ENCODE data around the gene HPS5. TPM values are rescaled to one million over a fixed set of nuclear protein-coding genes. Genes with fewer than 3 reads are reported as not detected.
"Not testable (repeated sequence)": the region's sequence is repeated elsewhere in the genome, so short reads cannot be mapped to it uniquely, and the experiment has no call there.

Gene HPS5
- polyA plus RNA-seq, 1 donor (not counting 4 experiments of a cell fraction or from before 2014, with no cell fraction given), result 20.9 TPM

DNA sequence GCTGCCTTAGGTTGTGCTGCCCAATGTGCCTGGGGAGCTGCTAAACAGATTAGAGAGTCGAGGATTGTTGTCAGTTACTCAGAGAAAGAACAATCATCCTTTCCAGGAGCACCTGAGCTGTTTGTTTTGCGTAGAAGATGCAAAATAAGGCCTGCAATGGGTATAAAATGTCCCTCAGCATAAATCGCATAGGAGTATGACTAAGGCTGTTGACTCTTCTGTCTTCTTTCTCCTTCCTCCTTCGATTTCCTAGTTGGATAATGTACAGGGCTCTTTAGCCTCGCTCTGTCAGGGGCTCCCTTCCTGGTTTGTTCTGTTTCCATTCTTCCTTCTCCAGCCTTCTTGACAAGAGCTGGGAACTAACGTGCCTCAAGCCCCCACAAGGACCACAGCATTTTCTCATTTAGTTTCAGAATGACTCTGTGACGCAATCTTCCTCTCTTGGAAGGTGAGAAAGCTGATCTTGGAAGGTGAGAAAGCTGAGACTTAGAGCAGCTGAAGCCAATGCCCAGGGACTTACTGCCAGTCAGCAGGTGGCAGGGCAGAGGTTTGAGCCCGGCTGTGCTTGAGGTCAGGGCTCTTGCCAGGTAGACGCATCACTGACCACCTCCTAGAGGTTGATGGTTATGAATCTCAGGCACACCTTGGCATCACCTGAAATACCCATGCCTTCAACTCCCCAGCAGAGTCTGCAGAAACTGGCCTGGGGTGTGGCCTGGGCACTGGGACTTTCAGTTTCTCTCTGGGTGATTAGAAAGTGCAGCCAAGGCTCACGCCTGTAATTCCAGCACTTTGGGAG, 54.4 kb downstream of the HPS5 start:
- DNase-seq (ENCODE audit: low read depth, low spot score); H3K79me2 ChIP-seq (ENCODE audit: control insufficient read depth, insufficient read depth, low read length); H3K4me1 ChIP-seq (ENCODE audit: control insufficient read depth, extremely low read depth, insufficient read depth, low read length); H3K27me3 ChIP-seq (ENCODE audit: control insufficient read depth, extremely low read depth, insufficient read depth, low read length); H3K9me3 ChIP-seq (ENCODE audit: control insufficient read depth, low read depth, low read length); H4K20me1 ChIP-seq (ENCODE audit: control insufficient read depth, extremely low read depth, insufficient read depth, low read length); FAIRE-seq; H3K27ac ChIP-seq (ENCODE audit: control insufficient read depth, insufficient read depth, low read length); H3K4me3 ChIP-seq (ENCODE audit: control insufficient read depth in 2 of 3, extremely low read depth in 1 of 3, insufficient read depth in 2 of 3, low read depth in 1 of 3, low read length in 3 of 3); H2AFZ ChIP-seq (ENCODE audit: control insufficient read depth, low read length); dilution Hi-C loops (cut with MboI; ENCODE audit: extremely low pct_ligation_motif_present, low sequenced_read_pairs); H3K9me1 ChIP-seq (ENCODE audit: control insufficient read depth, extremely low read depth, insufficient read depth, low read length); H3K9ac ChIP-seq (ENCODE audit: control insufficient read depth, extremely low read depth, insufficient read depth, low read length); H3K36me3 ChIP-seq (ENCODE audit: control insufficient read depth in 2 of 2, extremely low read depth in 1 of 2, insufficient read depth in 2 of 2, low read length in 2 of 2); H3K4me2 ChIP-seq (ENCODE audit: control insufficient read depth, extremely low read depth, insufficient read depth, low read depth, low read length): not testable (repeated sequence)

DNA sequence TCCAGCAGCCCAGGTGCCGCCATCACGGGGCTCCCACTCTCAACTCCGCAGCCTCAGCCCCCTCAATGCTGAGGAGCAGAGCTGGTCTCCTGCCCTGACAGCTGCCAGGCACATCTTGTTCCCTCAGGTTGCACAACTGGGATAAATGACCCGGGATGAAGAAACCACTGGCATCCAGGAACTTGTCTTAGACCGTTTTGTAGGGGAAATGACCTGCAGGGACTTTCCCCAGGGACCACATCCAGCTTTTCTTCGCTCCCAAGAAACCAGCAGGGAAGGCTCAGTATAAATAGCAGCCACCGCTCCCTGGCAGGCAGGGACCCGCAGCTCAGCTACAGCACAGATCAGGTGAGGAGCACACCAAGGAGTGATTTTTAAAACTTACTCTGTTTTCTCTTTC, 56.0 kb downstream of the HPS5 start, which contains the start of gene SAA1:
Gene SAA1, plus strand, starts transcription at position 316 of the 400 bp plus-strand sequence. CDS start 624 bp downstream, outside the sequence.
- dilution Hi-C loops (cut with MboI; ENCODE audit: extremely low pct_ligation_motif_present, low sequenced_read_pairs), result no loop called here
- no peak within 1 kb of the TSS for H3K9ac ChIP-seq (ENCODE audit: control insufficient read depth, extremely low read depth, insufficient read depth, low read length)
- no peaks in the 10 kb centered on the region for H3K9me1 ChIP-seq (ENCODE audit: control insufficient read depth, extremely low read depth, insufficient read depth, low read length)
- no peak within 1 kb of the TSS for H2AFZ ChIP-seq (ENCODE audit: control insufficient read depth, low read length)
- no peaks in the 10 kb centered on the region for H3K79me2 ChIP-seq (ENCODE audit: control insufficient read depth, insufficient read depth, low read length)
- H3K36me3 ChIP-seq (ENCODE audit: control insufficient read depth in 2 of 2, extremely low read depth in 1 of 2, insufficient read depth in 2 of 2, low read length in 2 of 2), result no peaks in the 10 kb centered on the region
- H3K4me1 ChIP-seq (ENCODE audit: control insufficient read depth, extremely low read depth, insufficient read depth, low read length), result peaks cover 5% of the 10 kb centered on the region
- FAIRE-seq (no peak), DNase-seq (ENCODE audit: low read depth, low spot score) (no peak)
- TF ChIP-seq, protein P1, sequence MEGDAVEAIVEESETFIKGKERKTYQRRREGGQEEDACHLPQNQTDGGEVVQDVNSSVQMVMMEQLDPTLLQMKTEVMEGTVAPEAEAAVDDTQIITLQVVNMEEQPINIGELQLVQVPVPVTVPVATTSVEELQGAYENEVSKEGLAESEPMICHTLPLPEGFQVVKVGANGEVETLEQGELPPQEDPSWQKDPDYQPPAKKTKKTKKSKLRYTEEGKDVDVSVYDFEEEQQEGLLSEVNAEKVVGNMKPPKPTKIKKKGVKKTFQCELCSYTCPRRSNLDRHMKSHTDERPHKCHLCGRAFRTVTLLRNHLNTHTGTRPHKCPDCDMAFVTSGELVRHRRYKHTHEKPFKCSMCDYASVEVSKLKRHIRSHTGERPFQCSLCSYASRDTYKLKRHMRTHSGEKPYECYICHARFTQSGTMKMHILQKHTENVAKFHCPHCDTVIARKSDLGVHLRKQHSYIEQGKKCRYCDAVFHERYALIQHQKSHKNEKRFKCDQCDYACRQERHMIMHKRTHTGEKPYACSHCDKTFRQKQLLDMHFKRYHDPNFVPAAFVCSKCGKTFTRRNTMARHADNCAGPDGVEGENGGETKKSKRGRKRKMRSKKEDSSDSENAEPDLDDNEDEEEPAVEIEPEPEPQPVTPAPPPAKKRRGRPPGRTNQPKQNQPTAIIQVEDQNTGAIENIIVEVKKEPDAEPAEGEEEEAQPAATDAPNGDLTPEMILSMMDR (optimal IDR thresholded peaks at IDR 0.05 in 1 of 3, IDR thresholded peaks at IDR 0.05 in 1 of 3, conservative IDR thresholded peaks at IDR 0.05 in 1 of 3; ENCODE audit: extremely low read depth in 1 of 3, insufficient read depth in 2 of 3, low read length in 3 of 3), result no peak
- TF ChIP-seq EZH2 (IDR thresholded peaks at IDR 0.05; ENCODE audit: low read length), result no peak
- no peak within 1 kb of the TSS for H3K4me2 ChIP-seq (ENCODE audit: control insufficient read depth, extremely low read depth, insufficient read depth, low read depth, low read length)
- no peaks in the 10 kb centered on the region for H3K27me3 ChIP-seq (ENCODE audit: control insufficient read depth, extremely low read depth, insufficient read depth, low read length)
- no peak within 1 kb of the TSS for H3K27ac ChIP-seq (ENCODE audit: control insufficient read depth, insufficient read depth, low read length)
- no peaks in the 10 kb centered on the region for H3K9me3 ChIP-seq (ENCODE audit: control insufficient read depth, low read depth, low read length)
- H4K20me1 ChIP-seq (ENCODE audit: control insufficient read depth, extremely low read depth, insufficient read depth, low read length), result no peaks in the 10 kb centered on the region
- no peak within 1 kb of the TSS for H3K4me3 ChIP-seq (ENCODE audit: control insufficient read depth in 2 of 3, extremely low read depth in 1 of 3, insufficient read depth in 2 of 3, low read depth in 1 of 3, low read length in 3 of 3)
